ENCODE data around the gene ZNF207.

- TF ChIP-seq CTCF (IDR thresholded peaks at IDR 0.05 in 2 of 3, conservative IDR thresholded peaks at IDR 0.05 in 1 of 3; ENCODE audit: control insufficient read depth in 2 of 3, extremely low read depth in 1 of 3, insufficient read depth in 1 of 3, low read depth in 3 of 3, low read length in 3 of 3) (no peak), SIN3A (IDR thresholded peaks at IDR 0.05; ENCODE audit: low read depth, low read length) (no peak), ESRRA (IDR thresholded peaks at IDR 0.05; ENCODE audit: low read length) (no peak), POLR2AphosphoS5 (IDR thresholded peaks at IDR 0.05; ENCODE audit: low read length) (no peak), E2F4 (IDR thresholded peaks at IDR 0.05; ENCODE audit: low read depth, low read length) (no peak), ZBTB40 (IDR thresholded peaks at IDR 0.05; ENCODE audit: borderline replicate concordance) (no peak), CHD4 (IDR thresholded peaks at IDR 0.05) (no peak), FOS (IDR thresholded peaks at IDR 0.05; ENCODE audit: borderline replicate concordance, extremely low read depth, insufficient read length) (no peak), RBBP5 (conservative IDR thresholded peaks at IDR 0.05) (no peak)
Measured at GRCh38 chr17:32426894-32427293, 76.9 kb downstream of the ZNF207 start.
